Smooth muscle cell of bladder (primary cell): ENCODE results near the gene ZFP3. TPM values are rescaled to one million over a fixed set of nuclear protein-coding genes. Genes with fewer than 3 reads are reported as not detected.

Experiments used
- total RNA-seq: library from RNA; depleted of rRNA; stranded (reverse); fragments of >200 nt; gene quantifications from 2 replicates; pipeline ENCODE4 v1.2.3, GENCODE V29; 2014

Gene ZFP3
- 1.0 and 1.3 TPM in 2 replicates for total RNA-seq

GRCh38 chr17:5078106-5079028 is at the start of gene ZFP3:
Gene ZFP3, plus strand, starts transcription at chr17:5078467. Its CDS starts 13,038 bp downstream, at chr17:5091505.

DNA sequence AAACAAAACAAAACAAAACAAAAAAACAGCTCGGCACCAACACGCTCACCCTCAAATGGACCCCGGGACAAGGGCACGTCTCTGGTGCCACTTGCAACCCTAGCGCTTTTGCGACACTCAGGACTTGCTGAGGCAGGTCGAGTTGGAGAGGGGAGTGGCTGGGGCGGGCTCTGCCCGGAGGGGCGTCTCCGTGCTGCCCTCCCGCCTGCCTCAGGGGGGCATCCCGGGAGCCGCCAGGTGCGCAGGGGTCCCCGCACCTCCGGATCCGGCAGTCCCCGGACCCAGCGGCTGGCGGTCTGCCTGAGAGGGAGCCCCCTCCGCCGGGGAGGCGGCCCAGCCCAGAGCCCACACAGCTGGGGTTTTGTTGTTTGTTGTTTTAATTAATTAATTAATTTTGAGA is 43.0 kb upstream of the ZFP3 start, which contains the start of gene SLC52A1:
Gene SLC52A1 (minus strand): TSS at position 112 of the 400 bp plus-strand sequence. CDS start 820 bp downstream, outside the sequence.

DNA sequence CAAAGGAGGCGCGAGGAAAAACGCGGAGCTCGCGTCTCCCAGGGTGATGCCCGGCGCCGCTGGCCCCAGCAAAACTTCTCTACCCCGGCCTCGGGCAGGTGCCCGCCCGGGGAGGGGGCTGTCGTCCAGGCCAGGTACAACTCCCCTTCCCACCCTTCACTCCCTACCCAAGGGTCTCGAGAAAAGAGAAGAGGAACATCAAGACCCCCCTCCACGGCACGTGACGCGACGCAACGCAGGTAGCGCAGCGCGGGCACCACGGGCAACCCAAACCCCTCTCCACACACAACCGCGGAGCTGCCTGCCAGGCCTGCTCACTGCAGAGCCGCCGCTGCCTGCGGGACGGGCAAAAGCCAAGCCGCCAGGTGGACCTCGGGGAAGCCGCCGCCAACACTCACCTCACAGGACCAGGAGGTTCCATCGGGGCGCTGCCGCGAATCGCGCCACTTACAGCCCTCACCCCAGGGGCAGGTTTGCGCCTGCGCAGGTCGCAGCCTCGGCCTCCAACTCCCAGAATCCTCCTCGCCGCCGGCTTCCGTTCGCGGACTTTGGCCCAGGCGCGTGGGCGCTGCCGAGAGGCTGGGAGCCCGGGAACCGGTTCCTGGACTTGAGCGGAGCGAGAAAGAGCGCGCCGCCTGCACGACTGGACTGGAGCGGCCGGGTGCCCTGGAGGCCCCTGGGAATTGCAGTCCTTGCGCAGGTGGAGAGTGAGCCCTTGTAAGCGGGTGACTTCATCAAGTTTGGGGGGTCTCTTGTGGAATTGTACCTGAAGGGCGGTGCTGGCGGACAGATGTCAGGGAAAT is 33.3 kb downstream of the ZFP3 start, which contains the start of gene ZNF232:
Gene ZNF232 (minus strand): TSS at position 477 of the 803 bp plus-strand sequence. CDS start 56 bp downstream, at position 421.

DNA sequence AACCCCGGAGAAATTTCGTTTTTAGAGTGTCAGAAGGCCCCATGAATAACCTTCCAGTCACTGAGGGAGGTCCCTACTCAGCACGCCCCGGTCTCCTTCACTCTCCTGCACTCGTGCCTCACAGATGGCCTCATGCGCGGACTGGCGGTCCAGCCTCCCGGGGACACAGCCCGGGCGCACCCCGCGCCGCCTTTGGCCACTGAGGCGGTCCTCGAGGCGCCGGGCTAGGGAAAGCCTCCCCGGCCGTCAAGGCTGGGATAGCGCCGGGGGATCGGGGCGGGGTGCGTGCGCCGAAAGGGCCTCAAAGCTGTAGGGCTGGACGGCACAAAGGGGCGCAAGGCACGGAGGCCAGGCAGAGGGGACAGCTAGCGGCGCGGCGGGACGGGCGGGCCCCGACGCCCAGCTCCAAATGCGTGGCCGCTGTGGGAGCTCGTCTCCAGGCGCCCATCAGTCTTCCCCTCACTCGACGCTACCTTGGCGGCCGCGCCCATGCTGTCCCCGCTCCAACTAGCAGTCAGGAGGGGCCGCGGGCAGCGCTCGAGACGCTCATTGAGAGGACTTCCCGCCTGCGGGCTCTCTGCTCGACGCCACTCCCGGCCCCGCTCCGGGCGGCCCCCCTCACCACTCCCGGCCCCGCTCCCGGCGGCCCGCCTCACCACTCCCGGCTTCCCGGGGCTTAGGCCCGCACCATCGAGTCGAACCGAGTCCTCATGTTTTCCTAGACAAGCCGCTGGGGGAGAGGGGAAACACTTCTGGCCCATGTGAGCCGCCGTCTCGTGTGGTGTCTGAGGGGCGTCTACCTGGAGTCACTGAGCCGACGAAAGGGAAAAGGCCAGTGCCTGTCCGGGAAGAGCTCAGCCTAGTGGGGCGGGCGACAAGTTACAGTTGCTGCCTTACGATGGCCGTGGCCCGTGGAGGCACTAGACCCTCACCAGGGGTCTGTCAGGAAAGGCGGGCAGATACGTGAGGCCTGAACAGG is 37.7 kb downstream of the ZFP3 start, which contains the start of gene USP6:
Gene USP6 (plus strand): TSS at position 360 of the 979 bp plus-strand sequence. CDS start 14,336 bp downstream, outside the sequence.

Other genes starting within 250 kb of the ZFP3 start
- 17.1 and 21.0 TPM in 2 replicates for gene MINK1, start 245.1 kb upstream of the ZFP3 start, total RNA-seq
- 4.3 and 6.1 TPM in 2 replicates for gene C17orf107, start 178.9 kb upstream of the ZFP3 start, total RNA-seq
- gene CHRNE, start 175.4 kb upstream of the ZFP3 start, total RNA-seq: 0.14 and 1.4 TPM in 2 replicates
- not detected in 2 replicates for gene GP1BA, start 146.2 kb upstream of the ZFP3 start, total RNA-seq
- 51.8 and 62.5 TPM in 2 replicates for gene SLC25A11, start 138.4 kb upstream of the ZFP3 start, total RNA-seq
- gene RNF167, start 138.2 kb upstream of the ZFP3 start, total RNA-seq: 12.2 and 15.3 TPM in 2 replicates
- 381 and 445 TPM in 2 replicates for gene PFN1, start 129.9 kb upstream of the ZFP3 start, total RNA-seq
- 1.6 and 2.6 TPM in 2 replicates for gene ENO3, start 127.3 kb upstream of the ZFP3 start, total RNA-seq
- gene SPAG7, start 110.7 kb upstream of the ZFP3 start, total RNA-seq: 50.8 and 60.6 TPM in 2 replicates
- 6.8 and 6.9 TPM in 2 replicates for gene CAMTA2, start 90.8 kb upstream of the ZFP3 start, total RNA-seq
- 0.37 and 0.57 TPM in 2 replicates for gene INCA1, start 80.9 kb upstream of the ZFP3 start, total RNA-seq
- gene KIF1C, start 80.5 kb upstream of the ZFP3 start, total RNA-seq: 77.7 and 97.3 TPM in 2 replicates
- gene SLC52A1, start 43.0 kb upstream of the ZFP3 start, total RNA-seq: 0.14 TPM in 1 of 2 replicates, not detected in the other
- gene ZNF232, start 33.4 kb downstream of the ZFP3 start, total RNA-seq: 5.3 and 6.6 TPM in 2 replicates
- under 0.01 TPM in 1 of 2 replicates, not detected in the other for gene USP6, start 37.6 kb downstream of the ZFP3 start, total RNA-seq
- 6.0 and 7.0 TPM in 2 replicates for gene ZNF594, start 113.4 kb downstream of the ZFP3 start, total RNA-seq
- gene SCIMP, start 156.4 kb downstream of the ZFP3 start, total RNA-seq: not detected in 2 replicates
- 33.3 and 43.4 TPM in 2 replicates for gene RABEP1, start 203.8 kb downstream of the ZFP3 start, total RNA-seq